Ammon's horn (tissue), 1 donor: Measurements from ENCODE around the gene VPS13D.

Experiments used
- DNase-seq: peaks from one replicate; pipeline ENCODE4 v3.0.0-alpha.2; 2016; ENCODE audit warnings: low spot score

The VPS13D gene

DNA sequence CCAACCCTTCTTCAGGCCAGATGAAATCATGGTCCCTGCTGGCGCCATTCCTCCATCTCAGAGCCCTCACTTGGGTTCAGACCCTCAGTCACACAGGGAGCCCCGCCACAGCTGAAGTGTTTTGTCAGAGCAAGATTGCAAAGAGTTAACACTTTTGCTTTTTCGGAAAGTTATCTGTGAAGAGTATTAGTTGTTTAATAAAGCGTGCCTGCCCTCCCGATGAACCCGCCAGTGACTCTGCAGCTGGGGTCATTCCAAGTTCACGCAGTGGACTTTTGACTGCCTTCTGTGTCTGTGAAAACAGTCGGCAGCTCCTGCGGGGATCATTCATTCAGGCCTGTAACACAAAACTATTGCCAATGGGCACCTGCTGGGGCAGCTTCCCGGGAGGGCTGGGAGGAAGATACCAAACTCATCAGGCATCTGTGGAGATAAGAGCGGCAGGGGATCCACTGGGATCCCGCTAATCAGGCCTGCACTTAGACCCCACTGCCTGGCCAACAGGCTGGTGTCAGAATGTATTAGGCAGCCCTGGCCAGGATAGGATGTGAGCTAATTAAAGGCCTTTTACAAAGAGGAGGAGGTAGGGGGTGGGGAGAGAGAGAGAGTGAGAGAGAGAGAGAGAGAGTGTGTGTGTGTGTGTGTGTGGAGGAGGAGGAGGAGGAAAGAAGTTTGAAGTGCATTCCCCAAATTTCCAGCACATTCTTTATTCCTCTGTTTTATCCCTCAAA lies 203.7 kb downstream of the VPS13D start:
- DNase-seq, result peak; percentile 42

DNA sequence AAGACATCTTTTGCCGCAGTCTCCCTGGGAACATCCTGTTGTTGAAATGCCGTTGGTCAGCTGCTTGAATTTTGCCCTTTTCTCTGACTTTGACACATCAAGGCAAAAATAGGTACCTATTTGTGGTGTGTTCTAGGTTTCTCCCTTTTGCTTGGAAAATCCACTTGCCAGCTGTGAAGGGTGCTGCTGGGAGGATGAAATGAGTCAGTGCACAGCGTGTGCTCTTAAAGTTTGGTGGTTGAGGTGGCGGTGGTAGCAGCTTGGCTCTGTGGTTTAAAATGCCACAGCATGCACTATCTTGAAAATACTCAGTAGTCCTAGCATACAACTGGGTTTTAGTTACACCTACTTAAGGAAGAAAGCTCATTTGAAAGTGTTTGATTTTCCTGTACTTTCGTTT lies 204.3 kb downstream of the VPS13D start:
- peak; percentile 48 for DNase-seq

DNA sequence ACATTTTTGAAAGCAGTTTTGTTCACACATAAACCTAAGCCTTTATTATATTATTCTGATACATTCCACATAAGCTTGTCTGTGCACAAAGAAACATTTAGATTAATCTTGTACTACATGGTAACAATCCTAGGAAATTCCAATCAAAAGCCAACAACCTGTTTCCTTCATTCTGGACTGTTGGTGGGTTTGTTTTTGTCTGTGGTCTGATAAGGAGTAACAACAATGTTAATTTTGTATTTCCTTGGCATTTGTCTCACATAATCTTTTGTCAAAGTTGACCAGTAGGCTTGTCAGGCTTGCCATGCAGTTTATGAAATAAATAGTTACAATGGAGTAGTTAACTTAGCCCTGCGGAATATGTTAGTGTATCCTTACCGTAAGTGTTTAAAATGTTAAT lies 204.9 kb downstream of the VPS13D start:
- DNase-seq, result no peak

DNA sequence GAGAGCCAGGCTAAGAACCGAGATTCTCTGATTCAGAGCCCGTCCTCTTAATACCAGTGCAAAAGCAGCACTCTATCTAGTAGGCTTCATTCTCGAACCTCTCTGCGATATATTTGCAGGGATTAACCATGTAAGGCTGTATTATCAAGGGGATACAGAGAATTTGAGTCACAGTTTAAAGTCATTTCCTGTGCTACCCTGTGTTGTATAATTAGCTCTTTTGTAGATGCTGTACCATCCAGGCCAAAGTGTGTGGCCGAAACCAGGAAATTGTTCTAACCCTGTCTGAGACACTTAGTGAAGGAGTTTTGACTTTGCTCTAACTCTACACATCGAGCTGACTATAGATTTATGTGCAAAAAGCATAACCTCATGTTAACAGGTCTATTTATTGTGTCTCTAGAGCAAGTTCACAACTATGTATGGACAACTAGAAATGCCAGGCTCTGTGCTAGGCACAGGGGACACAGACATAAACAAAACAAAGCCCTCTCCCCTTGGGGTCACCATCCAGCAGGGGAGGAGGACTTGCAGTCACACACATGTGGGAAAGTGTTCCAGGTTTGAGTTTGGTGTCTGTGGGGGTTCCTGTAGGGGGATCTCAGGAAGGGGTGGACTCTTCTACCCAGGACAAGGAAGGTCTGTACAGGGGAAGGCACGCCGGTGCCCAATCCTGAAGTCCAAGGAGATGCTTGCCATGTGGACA lies 206.0 kb downstream of the VPS13D start:
- DNase-seq, result no peak

DNA sequence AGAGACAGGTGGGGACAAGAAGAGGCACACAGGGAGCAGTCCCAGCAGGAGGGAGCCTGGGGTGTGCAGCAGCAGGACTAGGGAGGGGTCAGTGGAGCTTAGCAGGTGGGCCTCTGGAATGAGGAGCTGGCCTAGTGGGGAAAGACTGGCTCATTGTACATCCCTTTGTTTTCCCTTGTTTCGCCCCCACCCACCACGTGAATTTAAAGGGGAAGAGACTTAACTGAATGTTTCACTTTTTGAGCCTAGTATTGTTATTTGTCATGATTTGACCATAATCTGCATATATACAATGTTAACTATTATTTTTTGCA lies 206.5 kb downstream of the VPS13D start:
- no peak for DNase-seq

DNA sequence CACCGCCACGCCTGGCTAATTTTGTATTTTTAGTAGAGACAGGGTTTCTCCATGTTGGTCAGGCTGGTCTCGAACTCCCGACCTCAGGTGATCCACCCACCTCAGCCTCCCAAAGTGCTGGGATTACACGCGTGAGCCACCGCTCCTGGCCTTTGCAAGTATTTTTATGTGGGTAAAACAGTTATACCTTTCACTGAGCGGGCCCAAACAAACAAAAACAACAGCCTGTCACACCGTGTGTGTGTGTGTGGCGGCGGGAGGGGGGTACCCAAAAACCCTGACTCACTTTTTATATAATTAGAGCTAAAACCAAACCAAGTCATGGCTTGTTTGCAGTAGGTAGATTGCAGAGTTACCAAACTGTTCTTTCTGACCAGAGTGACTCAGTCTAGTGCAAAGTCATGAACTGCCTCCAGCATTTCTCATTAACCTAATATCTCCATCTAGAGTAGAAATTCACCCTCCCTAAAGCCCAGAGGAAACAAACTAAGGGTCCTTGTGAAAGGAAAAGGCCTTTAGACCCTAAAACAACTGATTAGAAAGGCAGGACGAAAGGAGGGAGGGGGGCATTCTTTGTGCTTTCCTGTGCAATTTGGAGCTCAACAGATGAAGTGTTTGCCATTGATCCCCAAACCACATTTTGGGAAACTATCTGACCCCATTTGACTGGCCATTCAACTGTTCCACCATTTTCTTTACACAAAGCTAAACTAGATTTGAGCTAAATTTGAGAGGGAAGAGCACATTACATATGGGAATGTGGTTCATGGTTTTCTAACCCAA lies 207.2 kb downstream of the VPS13D start:
- DNase-seq, result no peak

DNA sequence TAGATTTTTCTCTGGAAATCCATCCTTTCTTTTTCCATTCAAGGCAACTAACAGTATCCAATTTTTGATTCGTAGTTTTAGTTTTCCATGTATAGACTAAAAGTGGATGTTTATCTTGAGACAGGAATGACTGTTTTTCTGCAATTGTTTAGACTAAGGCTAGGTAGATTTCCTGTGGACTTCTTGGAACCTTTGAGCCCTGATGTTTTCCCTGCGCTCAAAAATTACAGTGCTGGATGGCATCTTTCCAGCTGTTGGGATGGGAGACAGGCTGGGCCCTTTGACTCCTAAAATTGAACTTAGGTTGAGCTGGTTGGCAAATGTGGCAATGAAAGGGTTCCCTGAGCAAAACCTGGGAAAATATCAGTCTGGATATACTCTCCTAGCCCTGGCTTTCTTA lies 207.8 kb downstream of the VPS13D start:
- no peak for DNase-seq

DNA sequence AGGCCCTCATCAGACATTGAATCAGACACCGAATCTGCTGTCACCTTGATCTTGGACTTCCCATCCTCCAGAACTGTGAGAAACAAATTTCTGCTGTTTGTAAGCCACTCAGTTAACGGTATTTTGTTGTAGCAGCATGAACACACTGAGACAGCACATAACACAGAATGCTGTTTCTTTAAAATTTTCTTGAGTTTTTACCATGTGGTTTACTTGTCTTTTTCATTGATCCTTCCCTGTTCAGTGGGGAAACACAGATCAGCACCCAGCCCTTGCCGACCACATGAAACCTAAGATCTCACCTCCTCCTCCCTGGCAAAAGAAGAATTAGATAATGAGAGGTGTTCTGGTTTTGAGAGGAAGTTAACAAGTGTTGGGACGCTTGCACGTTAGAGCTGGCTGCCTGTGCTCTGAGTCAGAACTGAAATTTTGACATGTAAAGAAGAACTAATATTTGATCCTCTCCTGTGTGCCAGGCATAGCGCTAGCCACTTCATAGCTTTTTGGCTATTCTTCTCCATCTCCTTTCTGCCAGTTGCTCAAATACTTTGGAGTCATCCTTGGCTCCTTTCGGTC lies 208.6 kb downstream of the VPS13D start:
- no peak for DNase-seq

DNA sequence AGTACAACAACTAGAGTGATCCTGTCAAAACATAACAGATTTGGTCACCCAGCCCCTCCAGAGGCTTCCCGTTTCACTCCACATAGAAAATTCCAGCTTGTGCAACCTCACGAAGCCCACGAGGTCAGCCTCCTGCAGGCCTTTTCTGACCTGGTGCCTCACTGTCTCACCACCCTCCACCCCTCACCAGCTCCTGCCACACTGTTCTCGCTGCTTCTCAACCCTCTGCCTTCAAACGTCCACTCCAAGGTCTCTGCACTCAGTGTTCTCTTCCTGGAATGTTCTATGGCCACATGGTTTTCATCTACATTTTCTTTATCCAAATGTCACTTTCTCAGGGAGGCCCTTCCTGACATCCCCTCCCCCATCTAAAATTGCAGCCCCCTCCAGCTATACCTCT lies 209.2 kb downstream of the VPS13D start:
- no peak for DNase-seq

DNA sequence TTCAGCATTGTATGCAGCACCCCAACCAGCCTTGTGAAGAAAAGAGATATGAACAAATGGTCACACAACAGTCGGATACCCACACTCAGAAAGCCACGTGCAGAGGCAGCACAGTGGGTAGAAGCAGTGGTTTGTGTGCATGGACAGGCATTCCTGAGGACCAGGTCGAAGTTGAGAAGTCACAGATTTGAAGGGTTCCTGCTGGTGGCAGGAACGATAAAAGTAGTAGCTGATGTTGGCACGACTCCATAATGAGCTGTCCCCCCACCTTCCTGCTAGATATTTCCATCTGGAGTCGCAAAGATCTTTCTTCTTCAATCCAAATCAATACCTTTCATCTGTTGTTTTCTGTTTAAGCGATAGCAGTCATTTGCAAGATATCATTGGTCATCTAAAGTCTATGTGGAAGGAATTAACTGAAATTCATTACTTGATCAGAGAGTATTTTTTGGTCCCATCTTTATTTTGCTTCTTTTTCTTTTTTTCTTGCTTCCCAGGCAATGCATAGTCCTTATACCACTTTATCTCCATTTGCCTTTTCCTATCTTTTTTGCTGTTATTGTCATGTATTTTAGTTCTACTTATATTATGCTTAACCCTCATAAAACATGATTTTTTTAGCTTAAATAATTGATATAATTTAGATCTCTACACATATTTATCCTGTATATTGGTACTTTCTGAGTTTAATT lies 211.7 kb downstream of the VPS13D start:
- no peak for DNase-seq

DNA sequence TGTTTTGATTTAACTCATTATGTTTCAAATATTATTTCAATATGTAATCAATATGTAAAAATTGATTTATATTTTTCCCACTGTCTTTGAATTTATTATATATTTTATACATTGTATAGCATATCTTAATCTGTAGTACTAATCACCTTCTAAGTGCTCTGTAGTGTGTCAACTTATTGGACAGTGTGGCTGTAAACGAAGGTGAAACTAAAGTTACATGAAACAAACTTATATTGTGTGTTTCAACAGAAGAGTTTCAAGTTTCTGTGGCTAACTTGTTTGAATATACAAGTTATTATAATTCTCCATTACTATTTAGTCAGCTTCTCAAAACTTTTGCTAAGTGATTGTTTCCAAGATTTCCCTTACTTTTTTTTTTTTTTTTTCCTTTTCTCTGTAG lies 212.4 kb downstream of the VPS13D start:
- no peak for DNase-seq

DNA sequence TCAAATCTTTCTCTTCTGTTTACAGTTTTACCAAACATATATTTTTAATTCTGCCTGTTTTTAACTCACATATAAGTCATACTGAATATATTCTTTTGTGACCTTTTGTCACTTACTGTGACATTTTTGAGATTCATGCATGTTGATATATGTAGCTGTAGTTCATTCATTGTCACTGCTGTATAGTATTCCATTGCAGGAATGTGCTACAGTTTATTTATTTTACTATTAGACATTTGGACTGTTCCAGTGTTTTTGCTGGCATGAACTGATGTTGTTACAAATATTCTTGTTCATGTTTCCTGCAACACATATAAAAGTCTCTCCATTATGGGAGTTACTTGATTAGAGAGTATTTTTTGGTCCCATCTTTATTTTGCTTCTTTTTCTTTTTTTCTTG lies 213.3 kb downstream of the VPS13D start:
- DNase-seq, result no peak

DNA sequence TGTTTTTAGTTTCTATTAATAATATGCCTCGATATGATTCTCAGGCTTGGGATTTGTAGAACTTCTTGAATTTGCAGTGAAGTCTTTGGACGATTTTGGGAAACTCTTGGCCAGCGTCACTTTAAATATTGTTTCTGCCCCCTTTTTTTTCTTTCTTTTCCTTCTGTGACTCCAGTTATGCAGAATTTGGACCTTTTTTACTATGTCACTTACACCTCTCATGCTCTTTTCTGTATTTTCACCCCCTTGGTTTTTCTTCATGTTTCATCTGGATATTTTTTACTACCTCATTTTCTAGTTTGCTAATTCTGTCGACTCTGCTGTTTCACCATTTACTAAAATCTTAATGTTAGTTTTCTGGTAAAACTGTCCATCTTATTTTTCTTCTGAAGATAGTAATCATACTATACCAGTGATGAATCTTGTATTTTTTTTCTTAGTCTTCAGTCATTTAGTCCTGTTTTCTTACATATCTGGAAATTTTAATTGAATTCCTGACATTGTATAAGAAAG lies 214.6 kb downstream of the VPS13D start:
- DNase-seq, result no peak

DNA sequence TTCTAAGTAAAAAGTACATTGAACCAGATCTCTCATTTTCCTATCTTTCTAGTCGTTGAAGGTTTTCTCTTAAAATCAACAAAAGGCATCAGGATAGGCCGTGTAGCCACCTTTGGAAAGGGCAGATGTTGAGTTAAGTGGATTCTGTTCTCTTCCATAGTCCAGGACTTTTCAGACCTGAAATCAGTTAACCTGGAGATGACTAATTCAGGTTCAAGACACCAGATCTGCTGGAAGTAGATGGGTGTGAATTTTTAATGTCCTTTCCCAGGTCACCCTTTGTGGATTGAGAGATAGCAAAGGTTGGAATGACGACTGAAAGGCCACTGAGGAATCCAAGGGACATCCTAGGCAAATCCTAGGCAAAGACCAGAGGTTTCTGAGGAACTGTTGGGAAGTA lies 215.4 kb downstream of the VPS13D start:
- no peak for DNase-seq

DNA sequence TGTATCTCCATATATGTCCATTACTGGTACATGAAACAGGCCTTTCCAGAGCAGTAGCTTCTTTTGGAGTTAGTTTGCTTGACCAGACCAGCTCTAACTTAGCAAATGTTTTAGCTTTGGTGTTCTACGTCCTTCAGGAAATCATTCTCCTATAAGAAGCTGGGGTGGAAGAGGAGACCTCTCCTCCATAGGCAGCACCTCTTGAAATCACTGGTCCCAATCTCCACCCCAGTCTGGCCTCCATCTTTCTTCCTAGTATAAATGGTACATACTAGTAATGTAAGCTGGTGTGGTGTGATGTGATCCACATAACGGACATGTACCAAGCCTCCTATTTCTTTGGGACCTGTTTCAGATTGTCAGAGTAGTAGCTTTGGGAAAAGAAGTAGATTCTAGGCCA lies 216.8 kb downstream of the VPS13D start:
- no peak for DNase-seq

DNA sequence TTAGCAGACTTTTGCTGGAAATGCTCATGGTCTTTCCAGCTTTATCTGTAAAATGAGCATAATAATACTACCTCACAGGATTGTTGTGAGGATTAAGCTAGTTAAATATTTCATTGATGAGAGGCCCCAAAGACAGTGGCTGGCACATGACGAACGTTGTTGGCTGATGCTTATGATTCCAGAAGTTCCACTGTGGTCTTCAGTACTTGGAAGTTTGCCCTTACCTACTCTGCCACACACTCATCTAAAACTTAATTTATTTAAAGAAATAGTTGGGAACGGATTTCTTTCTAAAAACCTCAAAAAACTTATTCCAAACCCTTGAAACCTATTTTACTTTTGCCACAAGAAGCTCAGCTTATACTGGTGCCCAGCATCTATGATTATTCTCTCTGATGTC lies 217.5 kb downstream of the VPS13D start:
- no peak for DNase-seq

DNA sequence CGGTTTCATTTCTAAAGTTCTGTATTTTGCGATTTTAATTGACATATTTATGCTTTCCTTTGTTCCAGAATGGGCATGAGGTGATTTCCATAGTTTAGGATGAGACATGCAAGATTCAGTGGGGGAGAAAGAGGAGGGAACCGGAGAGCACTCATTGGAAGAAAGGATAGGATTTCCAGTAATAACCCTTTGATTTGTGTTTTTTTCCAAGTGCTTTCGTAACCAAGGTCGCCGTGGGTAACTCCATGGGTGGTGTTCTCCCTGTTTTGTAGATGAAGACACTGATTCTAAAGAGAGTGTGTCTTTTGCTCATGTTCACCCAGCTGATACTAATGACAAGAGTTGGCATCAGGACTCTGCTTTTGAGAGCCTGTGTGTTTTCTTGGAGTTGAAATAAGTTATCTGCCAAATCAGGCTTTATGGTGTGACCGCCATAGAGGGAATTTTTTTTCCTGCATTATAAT lies 218.1 kb downstream of the VPS13D start:
- DNase-seq, result no peak

DNA sequence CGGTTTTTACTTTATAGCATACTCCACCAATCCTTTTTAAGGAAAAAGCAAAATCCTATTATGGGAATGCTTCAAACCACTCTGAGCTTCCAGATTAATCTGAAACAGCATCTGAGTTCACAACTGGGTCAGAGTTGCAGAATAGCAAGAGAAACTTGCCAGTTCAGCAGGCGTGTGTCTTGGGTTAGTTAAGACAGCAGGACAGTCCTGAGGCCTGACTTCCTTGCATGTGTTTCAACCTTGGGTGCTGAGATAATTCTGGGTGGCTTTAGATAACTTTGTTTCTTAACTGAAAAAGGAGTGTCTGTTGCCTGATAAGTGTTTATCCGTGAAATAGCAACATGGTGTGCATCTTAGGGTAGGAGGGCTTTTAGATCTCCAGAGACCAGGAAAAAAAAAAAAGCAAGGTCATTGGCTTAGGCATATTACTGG lies 218.9 kb downstream of the VPS13D start:
- peak; percentile 49 for DNase-seq

DNA sequence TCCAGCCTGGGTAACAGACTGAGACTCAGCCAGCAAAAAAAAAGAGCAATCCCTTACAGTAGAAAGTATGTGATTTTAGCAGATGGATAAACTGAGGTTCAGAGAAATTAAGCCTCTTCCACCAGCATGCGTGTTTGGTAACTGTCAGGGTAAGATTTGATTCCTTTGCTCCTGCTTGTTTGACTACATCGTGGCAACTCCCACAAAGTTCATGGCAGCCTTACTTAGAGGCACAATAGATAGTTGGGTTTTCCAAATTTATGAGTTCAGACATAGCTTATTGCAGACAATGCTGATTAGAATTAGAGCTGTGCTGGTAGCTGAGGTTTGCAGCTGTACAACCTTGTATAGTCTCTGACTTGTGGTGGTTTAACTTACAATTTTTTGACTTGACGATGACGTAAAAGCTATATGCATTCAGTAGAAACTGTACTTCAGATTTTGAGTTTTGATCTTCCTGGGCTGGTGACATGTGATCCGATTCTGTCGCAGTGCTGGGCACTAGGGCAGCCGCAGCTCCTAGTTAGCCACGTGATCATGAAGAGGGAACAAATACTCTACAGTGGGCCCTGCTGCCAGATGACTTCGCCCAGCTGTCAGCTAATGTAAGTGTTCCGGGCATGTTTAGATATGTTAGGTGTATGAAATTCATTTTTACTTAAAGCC lies 220.4 kb downstream of the VPS13D start:
- peak; percentile 86 for DNase-seq

DNA sequence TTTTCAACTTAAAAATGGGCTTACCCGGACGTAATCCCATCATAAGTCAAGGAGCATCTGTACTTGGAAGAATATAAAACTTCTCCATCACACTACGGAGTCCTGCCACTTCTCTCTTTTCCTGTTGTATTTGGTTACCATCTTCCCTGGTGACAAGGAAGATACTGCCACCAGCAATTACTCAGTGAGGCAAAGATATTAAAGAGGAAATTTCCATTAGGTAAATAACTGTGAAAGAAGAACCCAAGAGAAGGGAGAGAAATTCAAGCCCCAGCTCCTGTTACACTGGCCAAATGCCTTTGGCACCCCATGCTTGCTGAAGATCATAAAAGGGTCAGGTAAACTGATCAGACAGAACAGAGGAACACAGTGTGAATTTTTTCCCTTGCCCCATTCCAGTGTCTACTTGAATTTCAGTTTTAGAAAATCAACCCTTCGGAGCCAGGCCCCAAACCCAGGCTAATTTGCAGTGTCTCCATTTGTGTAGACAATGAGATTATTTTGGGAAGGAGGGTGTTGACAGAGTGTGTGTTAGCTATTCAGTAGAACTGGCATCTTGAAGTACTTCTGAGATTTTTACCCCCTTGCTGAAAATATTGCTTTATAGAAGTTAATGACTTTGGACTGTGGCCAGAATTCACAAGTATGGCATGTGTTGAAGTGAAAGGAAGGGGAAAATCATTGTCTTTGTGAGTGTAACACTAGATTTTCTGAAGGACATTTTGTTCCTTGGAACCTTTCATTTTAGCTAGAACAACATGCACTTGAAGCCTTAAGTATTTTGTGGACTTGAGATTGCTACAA lies 221.1 kb downstream of the VPS13D start:
- DNase-seq, result no peak

DNA sequence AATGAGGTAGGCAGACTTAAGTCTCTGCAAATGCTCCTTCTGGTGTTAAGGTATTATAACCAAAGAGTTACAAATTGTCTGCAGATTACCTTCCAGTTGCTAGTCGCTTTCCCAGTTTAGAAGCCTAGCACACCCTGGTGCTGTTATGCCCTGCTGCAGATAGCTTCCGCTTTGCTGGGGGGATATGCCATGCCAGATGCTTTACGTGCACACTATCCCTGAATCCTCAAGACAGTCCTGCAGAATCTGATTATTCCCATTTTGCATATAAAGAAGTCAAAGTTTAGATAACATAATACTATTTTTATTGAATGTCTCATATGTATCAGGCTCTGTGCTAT lies 221.7 kb downstream of the VPS13D start:
- no peak for DNase-seq
